Measurements from ENCODE around the gene ATG16L2. TPM values are rescaled to one million over a fixed set of nuclear protein-coding genes. Genes with fewer than 3 reads are reported as not detected.
A peak's percentile ranks its signal among the peaks of the same experiment; 100 is the strongest.

Gene ATG16L2
- total and polyA plus RNA-seq, 9 of the 15 experiments (the other 6 are each of a cell fraction or from before 2014, with no cell fraction given): 0.18 to 11.2 (median 6.2) TPM

DNA sequence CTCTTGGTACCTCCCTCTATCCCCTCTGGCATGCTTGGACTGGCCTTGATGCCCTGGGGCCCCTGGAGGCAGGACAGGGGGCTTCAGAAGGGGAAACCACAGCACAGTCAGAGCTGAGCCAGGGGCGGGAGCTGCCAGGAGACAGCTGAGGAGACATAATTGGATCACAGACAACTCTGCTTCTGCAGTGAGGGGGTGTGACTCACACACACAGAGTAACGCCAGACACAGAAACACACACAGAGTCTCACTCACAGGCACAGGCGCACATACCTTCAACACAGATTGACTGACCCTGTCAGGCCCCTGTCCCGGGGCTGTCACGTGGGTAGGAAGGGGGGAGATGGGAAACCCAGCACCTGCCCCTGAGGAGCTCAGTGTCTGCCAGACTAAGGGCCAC, 40.9 kb upstream of the ATG16L2 start (continued):
- TF ChIP-seq MTF1 (CRISPR knock-in tag; IDR thresholded peaks at IDR 0.05; ENCODE audit: borderline replicate concordance): no peak
- TF ChIP-seq FOXK2 (conservative IDR thresholded peaks at IDR 0.05 in 1 of 2, IDR thresholded peaks at IDR 0.05 in 1 of 2; ENCODE audit: low read depth in 2 of 2): no peak
- no peak for TF ChIP-seq TCFL5 (CRISPR knock-in tag; conservative IDR thresholded peaks at IDR 0.05)
- TF ChIP-seq IRF2 (CRISPR knock-in tag; IDR thresholded peaks at IDR 0.05): no peak
- peak; percentile 48; the same call in 1 of the 2 replicates for TF ChIP-seq JUND (IDR thresholded peaks at IDR 0.05; ENCODE audit: borderline replicate concordance, low read depth, low read length)
- no peak for TF ChIP-seq JUND (tag; IDR thresholded peaks at IDR 0.05; ENCODE audit: borderline replicate concordance, low read depth, low read length)
- TF ChIP-seq FOXJ2 (tag; IDR thresholded peaks at IDR 0.05): no peak
- TF ChIP-seq, protein P1, sequence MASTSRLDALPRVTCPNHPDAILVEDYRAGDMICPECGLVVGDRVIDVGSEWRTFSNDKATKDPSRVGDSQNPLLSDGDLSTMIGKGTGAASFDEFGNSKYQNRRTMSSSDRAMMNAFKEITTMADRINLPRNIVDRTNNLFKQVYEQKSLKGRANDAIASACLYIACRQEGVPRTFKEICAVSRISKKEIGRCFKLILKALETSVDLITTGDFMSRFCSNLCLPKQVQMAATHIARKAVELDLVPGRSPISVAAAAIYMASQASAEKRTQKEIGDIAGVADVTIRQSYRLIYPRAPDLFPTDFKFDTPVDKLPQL (IDR thresholded peaks at IDR 0.05; ENCODE audit: extremely low read depth, insufficient read length): no peak
- TF ChIP-seq TFAP4 (CRISPR knock-in tag; IDR thresholded peaks at IDR 0.05; ENCODE audit: borderline replicate concordance): 0 out of 2 replicates have a peak, but pooled peaks have one; percentile 24
- TF ChIP-seq CCNT2 (IDR thresholded peaks at IDR 0.05; ENCODE audit: borderline replicate concordance, extremely low read depth, insufficient read length, low read depth, low read length): no peak
- no peak for TF ChIP-seq POLR2H (tag; IDR thresholded peaks at IDR 0.05; ENCODE audit: low read depth)
- TF ChIP-seq ZC3H11A (IDR thresholded peaks at IDR 0.05; ENCODE audit: low read depth, low read length): no peak
- TF ChIP-seq, protein P2, sequence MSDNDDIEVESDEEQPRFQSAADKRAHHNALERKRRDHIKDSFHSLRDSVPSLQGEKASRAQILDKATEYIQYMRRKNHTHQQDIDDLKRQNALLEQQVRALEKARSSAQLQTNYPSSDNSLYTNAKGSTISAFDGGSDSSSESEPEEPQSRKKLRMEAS (CRISPR knock-in tag; IDR thresholded peaks at IDR 0.05): 0 out of 2 replicates have a peak, but pooled peaks have one; percentile 7
- TF ChIP-seq ARID1B (IDR thresholded peaks at IDR 0.05): 0 out of 2 replicates have a peak, but pooled peaks have one; percentile 24
- no peak for TF ChIP-seq TBL1XR1 (IDR thresholded peaks at IDR 0.05; ENCODE audit: low read length in 2 of 2)
- TF ChIP-seq CREBBP (IDR thresholded peaks at IDR 0.05; ENCODE audit: low read depth, low read length): no peak
- no peak for TF ChIP-seq SNRNP70 (optimal IDR thresholded peaks at IDR 0.05; ENCODE audit: low read depth, low read length)
- no peak for TF ChIP-seq ZFP1 (CRISPR knock-in tag; IDR thresholded peaks at IDR 0.05)
- no peak for TF ChIP-seq TEAD1 (CRISPR knock-in tag; IDR thresholded peaks at IDR 0.05)
- TF ChIP-seq NR3C1 (CRISPR knock-in tag; IDR thresholded peaks at IDR 0.05): no peak
- TF ChIP-seq ILK (tag; IDR thresholded peaks at IDR 0.05; ENCODE audit: borderline replicate concordance, low read depth): no peak
- TF ChIP-seq ZNF316 (IDR thresholded peaks at IDR 0.05): no peak
- TF ChIP-seq ZNF165 (CRISPR knock-in tag; IDR thresholded peaks at IDR 0.05; ENCODE audit: borderline replicate concordance): no peak
- no peak for TF ChIP-seq ZNF121 (CRISPR knock-in tag; conservative IDR thresholded peaks at IDR 0.05)
- TF ChIP-seq USF1 (CRISPR knock-in tag; IDR thresholded peaks at IDR 0.05): peak; percentile 35; the same call in 1 of the 2 replicates
- no peak for TF ChIP-seq SMARCE1 (IDR thresholded peaks at IDR 0.05)

Measured in K562 (cell line).